ENCODE results near the gene TFAP2D.

TFAP2D gene

GRCh38 chr6:50709366-50709734 lies 4.0 kb upstream of the TFAP2D start:
- DNase-seq (ENCODE audit: low read depth): no peak
- no peak for TF ChIP-seq CTCF (IDR thresholded peaks at IDR 0.05; ENCODE audit: control insufficient read depth, insufficient read depth, low read depth, low read length, missing control alignments)
- H3K4me3 ChIP-seq (ENCODE audit: control insufficient read depth, low read depth, low read length): no peak overlapping the region

DNA sequence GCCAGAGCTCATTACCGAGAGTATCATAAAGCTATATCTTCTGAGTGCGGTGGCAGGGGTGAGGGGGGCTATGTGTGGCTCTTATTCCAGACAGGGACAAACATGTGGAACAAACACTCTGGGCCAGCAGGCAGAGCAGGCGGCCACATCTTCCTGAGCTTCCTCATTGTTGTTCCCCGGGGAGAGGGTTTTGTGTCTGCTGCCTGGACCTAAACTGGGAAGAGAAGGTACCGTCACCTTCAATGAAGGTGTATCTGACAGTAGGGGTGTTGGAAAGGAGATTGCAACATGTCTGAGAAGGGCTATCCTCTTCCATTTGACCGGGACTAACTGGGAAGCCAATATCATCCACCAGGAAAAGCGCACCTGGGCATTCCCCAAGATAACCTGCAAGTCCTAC lies 1.6 kb upstream of the TFAP2D start:
- DNase-seq (ENCODE audit: low read depth): no peak
- TF ChIP-seq CTCF (IDR thresholded peaks at IDR 0.05; ENCODE audit: control insufficient read depth, insufficient read depth, low read depth, low read length, missing control alignments): no peak
- H3K4me3 ChIP-seq (ENCODE audit: control insufficient read depth, low read depth, low read length): no peak overlapping the region

GRCh38 chr6:50712291-50712690 lies 1.0 kb upstream of the TFAP2D start:
- no peak for DNase-seq (ENCODE audit: low read depth)
- H3K4me3 ChIP-seq (ENCODE audit: control insufficient read depth, low read depth, low read length): no peak overlapping the region
- no peak for TF ChIP-seq CTCF (IDR thresholded peaks at IDR 0.05; ENCODE audit: control insufficient read depth, insufficient read depth, low read depth, low read length, missing control alignments)

- no peak for TF ChIP-seq CTCF (IDR thresholded peaks at IDR 0.05; ENCODE audit: control insufficient read depth, insufficient read depth, low read depth, low read length, missing control alignments)
- no peak for DNase-seq (ENCODE audit: low read depth)
- no peak overlapping the region for H3K4me3 ChIP-seq (ENCODE audit: control insufficient read depth, low read depth, low read length)
Observed at GRCh38 chr6:50713977-50714486, 706 bp downstream of the TFAP2D start.

- TF ChIP-seq CTCF (IDR thresholded peaks at IDR 0.05; ENCODE audit: control insufficient read depth, insufficient read depth, low read depth, low read length, missing control alignments): no peak
- no peak overlapping the region for H3K4me3 ChIP-seq (ENCODE audit: control insufficient read depth, low read depth, low read length)
- no peak for DNase-seq (ENCODE audit: low read depth)
Observed at GRCh38 chr6:50714487-50715379, 1.4 kb downstream of the TFAP2D start.

GRCh38 chr6:50716899-50717509 lies 3.7 kb downstream of the TFAP2D start:
- DNase-seq (ENCODE audit: low read depth): no peak
- H3K4me3 ChIP-seq (ENCODE audit: control insufficient read depth, low read depth, low read length): no peak overlapping the region
- TF ChIP-seq CTCF (IDR thresholded peaks at IDR 0.05; ENCODE audit: control insufficient read depth, insufficient read depth, low read depth, low read length, missing control alignments): no peak
